Measurements from ENCODE around the gene ACO2.

The ACO2 gene

DNA sequence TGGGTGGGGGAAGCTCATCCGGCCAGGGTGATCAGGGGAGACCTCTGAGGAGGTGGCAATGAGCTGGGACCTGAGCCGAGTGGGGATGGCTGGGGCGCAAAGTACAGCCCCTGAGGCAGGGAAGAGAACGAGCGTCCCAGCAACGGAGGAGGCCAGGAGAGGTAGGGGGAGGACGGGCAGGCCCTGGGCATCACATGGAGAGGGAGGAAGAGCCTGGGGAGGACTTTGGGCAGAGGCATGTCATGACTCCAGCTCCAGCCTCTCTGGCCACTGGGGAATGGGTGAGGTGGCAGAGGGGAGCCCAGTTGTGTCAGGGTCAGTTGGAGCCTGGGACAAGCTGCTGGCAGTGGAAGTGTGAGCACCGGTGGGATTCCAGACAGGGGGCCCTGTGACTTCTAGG lies 109.2 kb downstream of the ACO2 start:
- Mint-ChIP-seq H3K4me3 (no peak overlapping the region), H3K9me3 (no peaks in the 10 kb centered on the region), H3K4me1 (ENCODE audit: low read depth) (no peaks in the 10 kb centered on the region), H3K27me3 (ENCODE audit: low read depth) (no peaks in the 10 kb centered on the region), H3K27ac (no peak overlapping the region), H3K36me3 (ENCODE audit: low read depth) (peaks cover 15% of the 10 kb centered on the region)
- DNase-seq (ENCODE audit: low spot score) = no peak

Data from T-helper 2 cell treated with Interferon-gamma antibody and Interleukin-4, amounts not matched to agents 5 μg/mL and 100 μg/mL, for 36 hours (primary cell).